ENCODE results near the gene NUP58. TPM values are rescaled to one million over a fixed set of nuclear protein-coding genes. Genes with fewer than 3 reads are reported as not detected.

NUP58 gene, protein sequence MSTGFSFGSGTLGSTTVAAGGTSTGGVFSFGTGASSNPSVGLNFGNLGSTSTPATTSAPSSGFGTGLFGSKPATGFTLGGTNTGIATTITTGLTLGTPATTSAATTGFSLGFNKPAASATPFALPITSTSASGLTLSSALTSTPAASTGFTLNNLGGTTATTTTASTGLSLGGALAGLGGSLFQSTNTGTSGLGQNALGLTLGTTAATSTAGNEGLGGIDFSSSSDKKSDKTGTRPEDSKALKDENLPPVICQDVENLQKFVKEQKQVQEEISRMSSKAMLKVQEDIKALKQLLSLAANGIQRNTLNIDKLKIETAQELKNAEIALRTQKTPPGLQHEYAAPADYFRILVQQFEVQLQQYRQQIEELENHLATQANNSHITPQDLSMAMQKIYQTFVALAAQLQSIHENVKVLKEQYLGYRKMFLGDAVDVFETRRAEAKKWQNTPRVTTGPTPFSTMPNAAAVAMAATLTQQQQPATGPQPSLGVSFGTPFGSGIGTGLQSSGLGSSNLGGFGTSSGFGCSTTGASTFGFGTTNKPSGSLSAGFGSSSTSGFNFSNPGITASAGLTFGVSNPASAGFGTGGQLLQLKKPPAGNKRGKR
- total RNA-seq (2022; extraction: Qiagen RNA extraction) = 17.8 to 21.6 TPM (median 20.3 TPM) in 5 replicates

DNA sequence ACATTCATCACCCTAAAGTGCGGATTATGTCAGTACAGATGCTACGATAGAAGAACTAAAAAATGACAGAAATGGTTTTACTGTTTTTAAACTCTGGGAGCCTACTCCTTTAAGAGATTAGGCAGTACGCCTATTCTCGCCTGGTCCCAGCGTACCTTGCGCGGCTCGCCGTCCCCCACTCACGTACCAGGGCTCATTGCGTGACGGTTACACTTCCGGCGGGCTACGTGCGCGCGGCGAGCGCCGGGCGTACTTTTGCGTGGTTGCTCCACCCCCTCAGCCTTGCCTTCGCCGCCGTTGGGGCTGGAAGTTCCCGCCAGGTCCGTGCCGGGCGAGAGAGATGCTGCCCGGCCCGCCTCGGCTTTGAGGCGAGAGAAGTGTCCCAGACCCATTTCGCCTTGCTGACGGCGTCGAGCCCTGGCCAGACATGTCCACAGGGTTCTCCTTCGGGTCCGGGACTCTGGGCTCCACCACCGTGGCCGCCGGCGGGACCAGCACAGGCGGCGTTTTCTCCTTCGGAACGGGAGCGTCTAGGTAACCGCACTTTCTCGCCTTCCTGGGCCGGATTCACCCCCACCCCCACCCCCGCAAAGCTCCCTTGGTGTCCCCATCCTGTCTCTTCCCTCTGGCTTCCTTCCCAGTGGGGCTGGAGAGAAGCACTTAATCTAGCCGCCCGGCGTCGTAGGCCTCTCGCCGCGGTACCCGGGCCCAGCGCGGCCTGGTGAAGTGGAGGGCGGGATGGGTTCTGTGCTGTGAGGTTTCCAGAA lies at the start of gene NUP58:
Gene NUP58 (plus strand): TSS at position 279 of the 767 bp plus-strand sequence. CDS start 149 bp downstream, at position 428.

DNA sequence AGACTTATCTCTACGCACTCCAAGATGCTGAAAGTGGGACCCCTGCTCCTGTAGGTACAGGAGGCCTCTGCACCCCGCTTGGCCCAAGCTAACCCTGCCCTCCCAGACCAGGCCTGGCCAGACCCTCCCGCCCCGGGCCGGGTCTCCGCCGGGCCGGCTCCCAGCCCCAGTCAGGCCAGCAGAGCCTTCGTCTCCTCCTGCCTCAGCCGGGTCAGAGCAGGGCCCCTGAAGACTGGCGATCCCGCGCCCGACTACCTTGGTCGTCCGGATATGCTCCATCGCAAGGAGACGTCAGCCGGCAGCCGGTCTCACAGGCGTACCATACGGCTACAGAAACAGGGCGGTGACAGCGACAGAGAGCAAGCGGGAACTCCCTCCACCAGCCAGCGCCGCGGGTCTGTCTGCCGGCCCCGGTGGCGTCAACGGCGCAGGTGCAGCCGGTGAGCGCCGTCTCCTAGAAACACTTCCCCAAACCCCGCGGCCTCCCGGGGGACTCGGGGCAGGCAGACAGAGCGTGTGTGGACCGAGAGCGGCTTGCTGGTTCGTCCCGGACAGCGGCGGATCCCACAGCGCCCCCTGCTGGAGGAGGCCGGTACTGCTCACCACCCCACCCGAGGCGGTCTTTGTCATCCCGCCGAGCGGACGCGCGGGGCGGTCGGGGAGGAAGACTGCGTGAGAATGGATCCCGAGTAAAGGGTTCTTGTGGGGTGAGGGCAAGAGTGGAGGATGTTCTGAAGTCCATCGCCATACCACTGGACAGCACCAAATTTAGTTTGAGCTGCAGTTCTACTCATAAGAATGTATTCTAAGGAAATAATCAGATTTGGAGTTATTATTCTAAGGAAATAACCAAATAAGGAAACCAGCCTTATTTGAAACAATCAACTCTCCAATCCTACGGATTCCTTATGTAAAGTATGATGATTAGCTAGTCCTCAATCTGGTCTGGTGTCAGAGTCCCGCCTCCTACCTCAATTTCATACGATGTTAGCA lies 14.2 kb upstream of the NUP58 start, which contains the start of gene MTMR6:
Gene MTMR6 (minus strand): TSS at position 520 of the 993 bp plus-strand sequence. CDS start 241 bp downstream, at position 279.

DNA sequence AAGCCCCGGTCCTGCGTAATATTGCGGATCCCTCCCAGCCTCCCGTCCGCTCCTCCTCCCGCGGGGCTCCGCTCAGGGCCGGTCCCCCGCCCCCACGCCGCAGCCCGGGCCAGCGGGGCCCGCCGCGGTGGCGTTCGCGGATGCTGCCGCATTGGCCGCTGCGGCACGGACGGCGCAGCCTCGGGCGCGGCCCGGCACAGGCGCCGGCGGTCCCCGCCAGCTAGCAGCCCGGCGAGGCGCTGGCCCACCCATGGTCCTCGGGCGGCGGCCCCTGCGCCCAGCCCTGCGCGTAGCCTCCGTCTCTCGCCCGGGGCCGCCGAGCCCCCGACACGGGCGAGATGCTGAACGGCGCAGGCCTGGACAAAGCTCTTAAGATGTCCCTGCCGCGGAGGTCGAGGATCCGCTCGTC lies 70.5 kb downstream of the NUP58 start, which contains the start of gene ATP8A2:
Gene ATP8A2 (plus strand): TSS at position 100 of the 409 bp plus-strand sequence. CDS start 239 bp downstream, at position 339.

Other genes with a start within 250 kb of the NUP58 start
- 0.10 to 0.17 TPM (median 0.14 TPM) in 5 replicates for gene PABPC3, start 205.5 kb upstream of the NUP58 start, total RNA-seq (2022; extraction: Qiagen RNA extraction)
- gene AMER2, start 129.3 kb upstream of the NUP58 start, total RNA-seq (2022; extraction: Qiagen RNA extraction) = not detected in 5 replicates
- 8.1 to 10.9 TPM (median 8.9 TPM) in 5 replicates for gene MTMR6, start 14.1 kb upstream of the NUP58 start, total RNA-seq (2022; extraction: Qiagen RNA extraction)
- not detected in 5 replicates for gene ATP8A2, start 70.3 kb downstream of the NUP58 start, total RNA-seq (2022; extraction: Qiagen RNA extraction)

All from A549 treated with CORT108297 at 1 μM for 4 hours (cell line).